Prostate gland (tissue), 2 donors: Measurements from ENCODE around the gene COIL. TPM values are rescaled to one million over a fixed set of nuclear protein-coding genes. Genes with fewer than 3 reads are reported as not detected.
A peak's percentile ranks its signal among the peaks of the same experiment; 100 is the strongest.

Experiments used
- DNase-seq: peaks from one replicate; pipeline ENCODE4 v3.0.0-alpha.2; 2019; ENCODE audit warnings: low spot score
- H3K27ac ChIP-seq, 2 donors: fragments of 200-600 bp; sonication (generic); 2 replicates each; pipeline ENCODE4 v1.5.1; 2017 to 2019
- H3K27me3 ChIP-seq: fragments of 200-600 bp; sonication (generic); replicated peaks from 2 replicates; pipeline ENCODE4 v1.5.1; 2019; ENCODE audit not compliant: insufficient read depth
- H3K36me3 ChIP-seq, 2 donors: fragments of 200-600 bp; sonication (generic); 1 replicate in 1 of 2; 2 replicates in 1 of 2; pipeline versions ENCODE4 v1.5.1 to v1.8.1; 2017 to 2019
- H3K4me1 ChIP-seq: fragments of 200-600 bp; sonication (generic); replicated peaks from 2 replicates; pipeline ENCODE4 v1.5.1; 2019
- H3K4me3 ChIP-seq, 2 donors: fragments of 200-600 bp; sonication (generic); 2 replicates each; pipeline ENCODE4 v1.5.1; 2017 to 2019
- H3K9me3 ChIP-seq: fragments of 200-600 bp; sonication (generic); 2 replicates; pipeline ENCODE4 v1.5.1; 2017
- POLR2A ChIP-seq: fragments of 450-650 bp; IDR thresholded peaks from one replicate; pipeline ENCODE4 v1.6.1; 2016; ENCODE audit warnings: antibody characterized with exemption, mild to moderate bottlenecking
- POLR2AphosphoS5 ChIP-seq: sonication (generic); formaldehyde crosslinking; IDR thresholded peaks from one replicate; pipeline ENCODE4 v1.6.1; 2017; ENCODE audit warnings: antibody characterized with exemption
- WGBS: methylation state at CpG from one replicate; pipeline ENCODE4 v1.1.5; 2018; 5-methylcytosine and 5-hydroxymethylcytosine counted together
- intact Hi-C: fragments of 100-400 bp; cut with DNase I; formaldehyde crosslinking; loops from one replicate; pipeline ENCODE4 v1.14.2; 2022
- total RNA-seq, 2 donors: library from RNA; depleted of rRNA; stranded (reverse); fragments of >200 nt; gene quantifications; one replicate each; pipeline ENCODE4 v1.1.0, GENCODE V29; 2016
- TF ChIP-seq, protein P1 (sequence below), 4 experiments: fragments of 200-600 bp in 2 of 4; fragments of 450-650 bp in 2 of 4; sonication (generic) in 2 of 4; IDR thresholded peaks; 1 replicate in 3 of 4; 2 replicates in 1 of 4; pipeline ENCODE4 v1.5.1; 2016 to 2019; ENCODE audit warnings: antibody characterized with exemption in 4 of 4, mild to moderate bottlenecking in 2 of 4, moderate library complexity in 2 of 4

The COIL gene
- total RNA-seq, 2 donors from 2014 or later, result 14.8 to 22.3 TPM

- Histone ChIP-seq H3K4me3 (no peak overlapping the region), H3K27ac (no peak overlapping the region), H3K4me1 (no peaks in the 10 kb centered on the region), H3K36me3 (no peaks in the 10 kb centered on the region), H3K27me3 (no peaks in the 10 kb centered on the region), H3K9me3 (no peaks in the 10 kb centered on the region)
- no peak for DNase-seq
- 74% methylated on average over 1 of the region's 1 CpG for WGBS
- TF ChIP-seq POLR2AphosphoS5, result no peak
- no peak for TF ChIP-seq POLR2A
- TF ChIP-seq, protein P1, sequence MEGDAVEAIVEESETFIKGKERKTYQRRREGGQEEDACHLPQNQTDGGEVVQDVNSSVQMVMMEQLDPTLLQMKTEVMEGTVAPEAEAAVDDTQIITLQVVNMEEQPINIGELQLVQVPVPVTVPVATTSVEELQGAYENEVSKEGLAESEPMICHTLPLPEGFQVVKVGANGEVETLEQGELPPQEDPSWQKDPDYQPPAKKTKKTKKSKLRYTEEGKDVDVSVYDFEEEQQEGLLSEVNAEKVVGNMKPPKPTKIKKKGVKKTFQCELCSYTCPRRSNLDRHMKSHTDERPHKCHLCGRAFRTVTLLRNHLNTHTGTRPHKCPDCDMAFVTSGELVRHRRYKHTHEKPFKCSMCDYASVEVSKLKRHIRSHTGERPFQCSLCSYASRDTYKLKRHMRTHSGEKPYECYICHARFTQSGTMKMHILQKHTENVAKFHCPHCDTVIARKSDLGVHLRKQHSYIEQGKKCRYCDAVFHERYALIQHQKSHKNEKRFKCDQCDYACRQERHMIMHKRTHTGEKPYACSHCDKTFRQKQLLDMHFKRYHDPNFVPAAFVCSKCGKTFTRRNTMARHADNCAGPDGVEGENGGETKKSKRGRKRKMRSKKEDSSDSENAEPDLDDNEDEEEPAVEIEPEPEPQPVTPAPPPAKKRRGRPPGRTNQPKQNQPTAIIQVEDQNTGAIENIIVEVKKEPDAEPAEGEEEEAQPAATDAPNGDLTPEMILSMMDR (IDR thresholded peaks at IDR 0.05), result no peak
- intact Hi-C loops, result no loop called here
Measured at GRCh38 chr17:56919717-56920116, 41.1 kb downstream of the COIL start.

GRCh38 chr17:56918916-56919315 lies 41.9 kb downstream of the COIL start:
- TF ChIP-seq POLR2AphosphoS5, result no peak
- no peak for TF ChIP-seq POLR2A
- TF ChIP-seq, protein P1 (IDR thresholded peaks at IDR 0.05), result no peak
- H3K4me3 ChIP-seq, result no peak overlapping the region
- H3K9me3 ChIP-seq, result no peaks in the 10 kb centered on the region
- H3K4me1 ChIP-seq, result no peaks in the 10 kb centered on the region
- no peak overlapping the region for H3K27ac ChIP-seq
- intact Hi-C loops, result no loop called here
- no peak for DNase-seq
- H3K36me3 ChIP-seq, result no peaks in the 10 kb centered on the region
- no peaks in the 10 kb centered on the region for H3K27me3 ChIP-seq
- WGBS, result 92% methylated on average over 3 of the region's 3 CpGs

DNA sequence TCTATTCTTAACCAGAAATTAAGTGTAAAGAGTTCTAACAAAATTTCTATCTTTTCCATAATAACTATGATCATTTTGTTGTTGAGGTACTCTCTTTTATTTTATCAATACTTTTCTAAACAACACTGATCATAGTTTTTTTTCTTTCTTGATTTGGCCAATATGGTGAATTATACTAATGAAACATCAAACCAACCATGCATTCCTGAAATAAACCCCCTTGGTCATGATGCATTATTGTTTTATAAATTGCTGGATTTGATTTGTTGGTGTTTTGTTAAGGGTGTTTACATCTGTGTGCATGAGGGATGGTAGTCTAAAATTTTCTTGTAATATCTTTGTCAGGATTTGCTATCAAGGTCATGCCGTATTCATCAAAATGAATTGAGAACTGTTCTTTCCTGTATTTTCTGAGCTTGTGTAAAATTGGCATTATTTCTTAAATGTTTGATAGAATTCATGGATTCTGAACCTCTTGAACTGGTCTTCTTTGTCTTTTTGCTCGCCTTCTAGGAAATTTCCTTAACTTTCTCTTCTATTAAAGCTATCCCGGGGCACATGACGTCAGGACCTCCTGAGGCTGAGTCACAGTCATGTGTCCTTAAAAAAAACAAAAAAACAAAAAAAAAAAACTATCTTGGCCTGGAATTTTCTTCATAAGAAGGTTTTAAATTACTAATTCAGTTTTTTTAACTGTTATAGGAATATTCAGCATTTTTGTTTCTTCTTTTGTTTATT lies 43.1 kb downstream of the COIL start:
- Histone ChIP-seq H3K4me3 (no peak overlapping the region), H3K36me3 (no peaks in the 10 kb centered on the region), H3K4me1 (no peaks in the 10 kb centered on the region), H3K9me3 (no peaks in the 10 kb centered on the region), H3K27ac (no peak overlapping the region), H3K27me3 (no peaks in the 10 kb centered on the region)
- TF ChIP-seq POLR2AphosphoS5, result no peak
- TF ChIP-seq POLR2A, result no peak
- TF ChIP-seq, protein P1 (IDR thresholded peaks at IDR 0.05), result no peak
- no peak for DNase-seq
- 92% methylated on average over 4 of the region's 4 CpGs for WGBS
- intact Hi-C loops, result no loop called here

DNA sequence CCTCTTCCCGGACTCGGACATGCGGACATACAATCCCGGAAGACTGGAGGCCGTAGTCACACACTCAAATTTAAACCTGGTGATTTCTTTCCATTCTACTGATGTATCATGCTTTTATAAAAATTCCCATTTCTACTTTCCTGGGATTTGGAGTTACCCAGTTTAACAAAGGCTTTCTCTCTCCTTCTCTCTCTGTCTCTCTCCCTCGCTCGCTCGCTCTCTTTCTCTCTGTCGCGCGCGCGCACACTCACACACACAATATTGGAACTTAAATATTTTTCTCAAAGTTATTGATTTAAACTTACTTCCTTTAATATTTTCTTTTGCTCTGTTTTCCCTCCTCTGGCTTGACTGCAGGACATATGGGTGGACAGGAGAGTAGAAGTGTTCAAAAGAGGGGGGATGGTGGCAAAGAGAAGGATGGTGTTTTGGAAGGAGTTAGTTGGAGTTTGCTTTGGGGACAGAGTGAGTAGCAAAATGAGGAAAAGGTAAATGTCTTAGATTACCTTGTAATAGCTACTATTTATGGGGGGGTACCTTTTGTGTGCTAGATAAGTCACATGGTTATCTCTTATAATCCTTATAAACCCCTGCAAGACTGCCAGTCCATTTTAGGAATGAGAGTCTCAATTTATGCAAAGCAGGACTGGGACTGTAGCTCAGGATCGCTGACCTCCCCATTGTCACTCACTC lies 46.1 kb downstream of the COIL start:
- TF ChIP-seq, protein P1 (IDR thresholded peaks at IDR 0.05), result no peak
- TF ChIP-seq POLR2A, result no peak
- no peak for TF ChIP-seq POLR2AphosphoS5
- no peak for DNase-seq
- H3K4me3 ChIP-seq, result peak overlapping the region; percentile 55 to 68
- H3K4me1 ChIP-seq, result no peaks in the 10 kb centered on the region
- no peaks in the 10 kb centered on the region for H3K27me3 ChIP-seq
- H3K9me3 ChIP-seq, result no peaks in the 10 kb centered on the region
- no peaks in the 10 kb centered on the region for H3K36me3 ChIP-seq
- peak overlapping the region; percentile 78 to 87 for H3K27ac ChIP-seq
- intact Hi-C loops, result loop anchor here (5.0 kb wide), 2 partner anchors 48 to 82 kb away; partner anchors contain the start of genes C17orf67, COIL and DGKE
- WGBS, result 4% methylated on average over 14 of the region's 14 CpGs
